ENCODE results near the gene FITM2.

GRCh38 chr20:44324343-44324742 lies 13.3 kb upstream of the FITM2 start:
- TF ChIP-seq CTCF (IDR thresholded peaks at IDR 0.05) (no peak), EZH2 (IDR thresholded peaks at IDR 0.05; ENCODE audit: borderline replicate concordance, insufficient read depth, low read depth, low read length, poor library complexity, severe bottlenecking) (no peak)
